ENCODE data around the gene PODXL. TPM values are rescaled to one million over a fixed set of nuclear protein-coding genes. Genes with fewer than 3 reads are reported as not detected.

Gene PODXL
- total RNA-seq, 1 donor from 2014 or later: 194 TPM

- DNase-seq (ENCODE audit: low read depth in 2 of 2): no peak
Observed at GRCh38 chr7:131455001-131455400, 101.4 kb downstream of the PODXL start.

GRCh38 chr7:131454498-131454897 is 101.9 kb downstream of the PODXL start:
- no peak for DNase-seq (ENCODE audit: low read depth in 2 of 2)

Other genes with a start within 250 kb of the PODXL start
- 13.2 and 20.0 TPM in 2 replicates for gene MKLN1, start 228.8 kb downstream of the PODXL start, total RNA-seq

All from dermis microvascular lymphatic vessel endothelial cell (primary cell).